ENCODE measurements around the gene TCP11L2. TPM values are rescaled to one million over a fixed set of nuclear protein-coding genes. Genes with fewer than 3 reads are reported as not detected.

TCP11L2 gene
- polyA plus RNA-seq, 1 experiment = 26.5 TPM

- ChIA-PET CTCF (no interaction called here), POLR2A (no interaction called here)
- no peak for DNase-seq (ENCODE audit: low read depth, low spot score)
- no peaks in the 10 kb centered on the region for H3K27me3 ChIP-seq (ENCODE audit: control insufficient read depth, insufficient read depth, low read length)
- no peak for TF ChIP-seq CTCF (IDR thresholded peaks at IDR 0.05; ENCODE audit: low read depth, low read length)
- H3K4me3 ChIP-seq (ENCODE audit: low read depth, low read length) = no peak overlapping the region
- H3K9me3 ChIP-seq (ENCODE audit: control insufficient read depth, insufficient read depth, low read length) = no peaks in the 10 kb centered on the region
- no peak overlapping the region for H3K27ac ChIP-seq (ENCODE audit: low read depth, low read length)
These were observed 44.3 kb upstream of the TCP11L2 start for GRCh38 chr12:106258226-106258625.

- Histone ChIP-seq H3K4me3 (ENCODE audit: low read depth, low read length) (no peak overlapping the region), H3K27me3 (ENCODE audit: control insufficient read depth, insufficient read depth, low read length) (no peaks in the 10 kb centered on the region), H3K9me3 (ENCODE audit: control insufficient read depth, insufficient read depth, low read length) (no peaks in the 10 kb centered on the region), H3K27ac (ENCODE audit: low read depth, low read length) (no peak overlapping the region)
- POLR2A ChIA-PET = no interaction called here
- CTCF ChIA-PET = no interaction called here
- no peak for TF ChIP-seq CTCF (IDR thresholded peaks at IDR 0.05; ENCODE audit: low read depth, low read length)
- DNase-seq (ENCODE audit: low read depth, low spot score) = no peak
These were observed 43.6 kb upstream of the TCP11L2 start for GRCh38 chr12:106258935-106259334.

- Histone ChIP-seq H3K27ac (ENCODE audit: low read depth, low read length) (no peak overlapping the region), H3K4me3 (ENCODE audit: low read depth, low read length) (no peak overlapping the region), H3K27me3 (ENCODE audit: control insufficient read depth, insufficient read depth, low read length) (no peaks in the 10 kb centered on the region), H3K9me3 (ENCODE audit: control insufficient read depth, insufficient read depth, low read length) (no peaks in the 10 kb centered on the region)
- DNase-seq (ENCODE audit: low read depth, low spot score) = no peak
- TF ChIP-seq CTCF (IDR thresholded peaks at IDR 0.05; ENCODE audit: low read depth, low read length) = no peak
- POLR2A ChIA-PET = no interaction called here
- CTCF ChIA-PET = no interaction called here
These were observed 37.4 kb upstream of the TCP11L2 start for GRCh38 chr12:106265116-106265515.

- no peaks in the 10 kb centered on the region for H3K9me3 ChIP-seq (ENCODE audit: control insufficient read depth, insufficient read depth, low read length)
- TF ChIP-seq CTCF (IDR thresholded peaks at IDR 0.05; ENCODE audit: low read depth, low read length) = no peak
- no peak overlapping the region for H3K27ac ChIP-seq (ENCODE audit: low read depth, low read length)
- POLR2A ChIA-PET = no interaction called here
- DNase-seq (ENCODE audit: low read depth, low spot score) = no peak
- H3K27me3 ChIP-seq (ENCODE audit: control insufficient read depth, insufficient read depth, low read length) = no peaks in the 10 kb centered on the region
- CTCF ChIA-PET = no interaction called here
- H3K4me3 ChIP-seq (ENCODE audit: low read depth, low read length) = no peak overlapping the region
These were observed 35.0 kb upstream of the TCP11L2 start for GRCh38 chr12:106267535-106267934.

- no peak overlapping the region for H3K27ac ChIP-seq (ENCODE audit: low read depth, low read length)
- DNase-seq (ENCODE audit: low read depth, low spot score) = no peak
- ChIA-PET POLR2A (interaction anchor here (0.7 kb wide), 1 partner anchor 88 kb away, joined by 4 read pairs; no protein-coding TSS in a partner anchor), CTCF (interaction anchor here (1.5 kb wide), 1 partner anchor 13 kb away, joined by 4 read pairs; no protein-coding TSS in a partner anchor)
- H3K4me3 ChIP-seq (ENCODE audit: low read depth, low read length) = no peak overlapping the region
- no peak for TF ChIP-seq CTCF (IDR thresholded peaks at IDR 0.05; ENCODE audit: low read depth, low read length)
- no peaks in the 10 kb centered on the region for H3K9me3 ChIP-seq (ENCODE audit: control insufficient read depth, insufficient read depth, low read length)
- H3K27me3 ChIP-seq (ENCODE audit: control insufficient read depth, insufficient read depth, low read length) = no peaks in the 10 kb centered on the region
These were observed 33.3 kb upstream of the TCP11L2 start for GRCh38 chr12:106269150-106269771.
